H9 (cell line): ENCODE measurements around the gene DISP3. TPM values are rescaled to one million over a fixed set of nuclear protein-coding genes. Genes with fewer than 3 reads are reported as not detected.

Source experiments
- DNase-seq: peaks from one replicate; pipeline ENCODE4 v3.0.0-alpha.2; 2017
- H2AFZ ChIP-seq: one replicate; pipeline ENCODE4 v1.6.1; 2013; ENCODE audit warnings: mild to moderate bottlenecking, low read length, control low read depth, moderate library complexity
- H2AK5ac ChIP-seq: 2 replicates; pipeline ENCODE4 v1.6.1; 2013; ENCODE audit warnings: low read length, control low read depth, mixed read lengths; ENCODE audit not compliant: insufficient read length
- H2BK120ac ChIP-seq: one replicate; pipeline ENCODE4 v1.6.1; 2013; ENCODE audit warnings: low read depth, mild to moderate bottlenecking, low read length, control low read depth, inconsistent platforms; ENCODE audit not compliant: poor library complexity, severe bottlenecking
- H2BK12ac ChIP-seq: 2 replicates; pipeline ENCODE4 v1.6.1; 2013; ENCODE audit warnings: low read length, control low read depth, mixed read lengths, low read depth; ENCODE audit not compliant: insufficient read length
- H2BK15ac ChIP-seq: 2 replicates; pipeline ENCODE4 v1.6.1; 2013; ENCODE audit warnings: low read depth, low read length, control low read depth
- H2BK20ac ChIP-seq: one replicate; pipeline ENCODE4 v1.6.1; 2013; ENCODE audit warnings: low read depth, mild to moderate bottlenecking, low read length, control low read depth, inconsistent platforms; ENCODE audit not compliant: poor library complexity, severe bottlenecking
- H2BK5ac ChIP-seq: 2 replicates; pipeline ENCODE4 v1.6.1; 2013; ENCODE audit warnings: low read length, control low read depth, mixed read lengths; ENCODE audit not compliant: insufficient read length
- H3K14ac ChIP-seq: 2 replicates; pipeline ENCODE4 v1.6.1; 2013; ENCODE audit warnings: low read length, control low read depth; ENCODE audit not compliant: insufficient read depth
- H3K18ac ChIP-seq: 2 replicates; pipeline ENCODE4 v1.6.1; 2013; ENCODE audit warnings: low read depth, mild to moderate bottlenecking, mixed read lengths, low read length, control low read depth; ENCODE audit not compliant: insufficient read length
- H3K23ac ChIP-seq: 2 replicates; pipeline ENCODE4 v1.6.1; 2013; ENCODE audit warnings: low read length, control low read depth, mixed read lengths, low read depth; ENCODE audit not compliant: insufficient read length
- H3K23me2 ChIP-seq: 2 replicates; pipeline ENCODE4 v1.6.1; 2013; ENCODE audit warnings: low read depth, mild to moderate bottlenecking, mixed read lengths, low read length, control low read depth; ENCODE audit not compliant: insufficient read length, poor library complexity, severe bottlenecking
- H3K27ac ChIP-seq: 2 replicates; pipeline ENCODE4 v1.5.1; 2013; ENCODE audit warnings: low read length, control low read depth, mixed read lengths, low read depth; ENCODE audit not compliant: insufficient read length
- H3K27me3 ChIP-seq: 2 replicates; pipeline ENCODE4 v1.6.1; 2013; ENCODE audit warnings: low read length, control low read depth, inconsistent platforms; ENCODE audit not compliant: insufficient read depth
- H3K4ac ChIP-seq: 2 replicates; pipeline ENCODE4 v1.6.1; 2013; ENCODE audit warnings: low read depth, mild to moderate bottlenecking, control low read depth, inconsistent platforms, low read length, moderate library complexity
- H3K4me1 ChIP-seq: 2 replicates; pipeline ENCODE4 v1.6.1; 2013; ENCODE audit warnings: low read length, control low read depth, inconsistent platforms; ENCODE audit not compliant: insufficient read depth
- H3K4me2 ChIP-seq: 2 replicates; pipeline ENCODE4 v1.6.1; 2013; ENCODE audit warnings: low read length, control low read depth, mixed read lengths; ENCODE audit not compliant: insufficient read length, insufficient read depth
- H3K56ac ChIP-seq: 2 replicates; pipeline ENCODE4 v1.6.1; 2013; ENCODE audit warnings: low read depth, mild to moderate bottlenecking, mixed read lengths, low read length, control low read depth; ENCODE audit not compliant: insufficient read length
- H3K79me1 ChIP-seq: 2 replicates; pipeline ENCODE4 v1.6.1; 2013; ENCODE audit warnings: low read depth, mild to moderate bottlenecking, moderate library complexity, low read length, control low read depth, inconsistent platforms; ENCODE audit not compliant: insufficient read depth, poor library complexity, severe bottlenecking
- H3K79me2 ChIP-seq: 2 replicates; pipeline ENCODE4 v1.6.1; 2013; ENCODE audit warnings: low read length, control low read depth, inconsistent platforms; ENCODE audit not compliant: insufficient read depth
- H3K9ac ChIP-seq: 2 replicates; pipeline ENCODE4 v1.6.1; 2013; ENCODE audit warnings: low read length, control low read depth, mixed read lengths; ENCODE audit not compliant: insufficient read length; ENCODE audit errors: extremely low read depth
- H3K9me3 ChIP-seq: one replicate; pipeline ENCODE4 v1.6.1; 2013; ENCODE audit warnings: low read depth, low read length, inconsistent platforms; ENCODE audit not compliant: control insufficient read depth
- H3T11ph ChIP-seq: one replicate; pipeline ENCODE4 v1.6.1; 2013; ENCODE audit warnings: mild to moderate bottlenecking, low read length, control low read depth, inconsistent platforms
- H4K20me1 ChIP-seq: one replicate; pipeline ENCODE4 v1.6.1; 2013; ENCODE audit not compliant: control insufficient read depth, insufficient read length, insufficient read depth
- H4K5ac ChIP-seq: 2 replicates; pipeline ENCODE4 v1.6.1; 2013; ENCODE audit warnings: low read depth, mild to moderate bottlenecking, mixed read lengths, low read length, control low read depth; ENCODE audit not compliant: insufficient read length
- H4K8ac ChIP-seq: replicated peaks from 2 replicates; pipeline ENCODE4 v1.6.1; 2013; ENCODE audit warnings: low read length, control low read depth, mixed read lengths, low read depth; ENCODE audit not compliant: insufficient read length
- H4K91ac ChIP-seq: 2 replicates; pipeline ENCODE4 v1.6.1; 2013; ENCODE audit warnings: low read depth, mild to moderate bottlenecking, moderate library complexity, mixed read lengths, low read length, control low read depth; ENCODE audit not compliant: insufficient read length
- H3K27ac Mint-ChIP-seq, 3 experiments: 2 replicates in 2 of 3; 3 replicates in 1 of 3; pipeline ENCODE4 v1.8.0; 2020 to 2021; ENCODE audit warnings: mixed read lengths in 3 of 3, mild to moderate bottlenecking in 1 of 3, moderate library complexity in 1 of 3
- H3K27me3 Mint-ChIP-seq: 2 replicates; pipeline ENCODE4 v1.8.0; 2021; ENCODE audit warnings: low read depth, mild to moderate bottlenecking, moderate library complexity, mixed read lengths
- H3K36me3 Mint-ChIP-seq, 3 experiments: 2 replicates in 2 of 3; 3 replicates in 1 of 3; pipeline ENCODE4 v1.8.0; 2020 to 2021; ENCODE audit warnings: low read depth in 3 of 3, mixed read lengths in 3 of 3; ENCODE audit not compliant: insufficient read depth in 1 of 3
- H3K4me1 Mint-ChIP-seq, 2 experiments: 2 replicates each; pipeline ENCODE4 v1.8.0; 2020; ENCODE audit warnings: mixed read lengths in 2 of 2
- H3K4me3 Mint-ChIP-seq, 2 experiments: 2 replicates in 1 of 2; 3 replicates in 1 of 2; pipeline ENCODE4 v1.8.0; 2020 to 2021; ENCODE audit warnings: mild to moderate bottlenecking in 2 of 2, mixed read lengths in 2 of 2, moderate library complexity in 1 of 2
- H3K9me3 Mint-ChIP-seq, 2 experiments: 2 replicates in 1 of 2; 3 replicates in 1 of 2; pipeline ENCODE4 v1.8.0; 2020; ENCODE audit warnings: mild to moderate bottlenecking in 2 of 2, mixed read lengths in 2 of 2, moderate library complexity in 1 of 2
- CTCF ChIP-seq: fragments of 200-600 bp; sonication (generic); conservative IDR thresholded peaks from 3 replicates; pipeline ENCODE4 v1.8.0; 2021; ENCODE audit warnings: antibody characterized with exemption, mild to moderate bottlenecking
- WGBS: extraction: QIAGEN DNeasy Blood & Tissue Kit; methylation state at CpG from one replicate; pipeline ENCODE4 v1.1.7; 2013; ENCODE audit warnings: missing lambda C conversion rate, low lambda C conversion rate, mixed read lengths; ENCODE audit not compliant: insufficient read length; ENCODE audit errors: extremely low coverage; 5-methylcytosine and 5-hydroxymethylcytosine counted together
- total RNA-seq: library from RNA; stranded (reverse); gene quantifications from 2 replicates; pipeline ENCODE4 v1.2.1, GENCODE V29; 2021

The DISP3 gene
- total RNA-seq, 1 experiment from 2014 or later: 3.5 TPM

GRCh38 chr1:11570821-11571380 lies 91.9 kb downstream of the DISP3 start:
- WGBS: no CpG with 5 or more reads among the region's 16 CpGs
- no peak overlapping the region for H2BK20ac ChIP-seq
- no peak overlapping the region for H3K18ac ChIP-seq
- Mint-ChIP-seq H3K4me1 (peaks cover 19 to 26% of the 10 kb centered on the region in 2 experiments), H3K36me3 (no peaks in the 10 kb centered on the region), H3K9me3 (no peaks in the 10 kb centered on the region; a peak in 1 of 5 replicates), H3K4me3 (no peak overlapping the region), H3K27ac (no peak overlapping the region), H3K27me3 (no peaks in the 10 kb centered on the region)
- H3K27ac ChIP-seq: no peak overlapping the region
- H4K91ac ChIP-seq: no peak overlapping the region
- H4K20me1 ChIP-seq: no peaks in the 10 kb centered on the region
- no peak overlapping the region for H3K4ac ChIP-seq
- H3K79me2 ChIP-seq: no peaks in the 10 kb centered on the region
- H2BK5ac ChIP-seq: no peak overlapping the region
- no peak overlapping the region for H3K9ac ChIP-seq
- no peak for DNase-seq
- no peak overlapping the region for H4K8ac ChIP-seq
- H3K23ac ChIP-seq: no peak overlapping the region
- no peak for TF ChIP-seq CTCF
- no peak overlapping the region for H2BK120ac ChIP-seq
- no peaks in the 10 kb centered on the region for H3K23me2 ChIP-seq
- no peaks in the 10 kb centered on the region for H3K4me1 ChIP-seq
- H4K5ac ChIP-seq: no peak overlapping the region
- H2AK5ac ChIP-seq: no peak overlapping the region
- H2AFZ ChIP-seq: no peak overlapping the region
- no peaks in the 10 kb centered on the region for H3K27me3 ChIP-seq
- no peaks in the 10 kb centered on the region for H3K9me3 ChIP-seq
- H3T11ph ChIP-seq: no peak overlapping the region
- no peak overlapping the region for H2BK15ac ChIP-seq
- 0 out of 2 replicates have a peak overlapping the region, but pooled peaks have one; percentile 4 for H3K14ac ChIP-seq
- H2BK12ac ChIP-seq: no peak overlapping the region
- H3K79me1 ChIP-seq: no peaks in the 10 kb centered on the region
- H3K56ac ChIP-seq: no peak overlapping the region
- H3K4me2 ChIP-seq: no peak overlapping the region
